ENCODE results near the gene PCSK5.

DNA sequence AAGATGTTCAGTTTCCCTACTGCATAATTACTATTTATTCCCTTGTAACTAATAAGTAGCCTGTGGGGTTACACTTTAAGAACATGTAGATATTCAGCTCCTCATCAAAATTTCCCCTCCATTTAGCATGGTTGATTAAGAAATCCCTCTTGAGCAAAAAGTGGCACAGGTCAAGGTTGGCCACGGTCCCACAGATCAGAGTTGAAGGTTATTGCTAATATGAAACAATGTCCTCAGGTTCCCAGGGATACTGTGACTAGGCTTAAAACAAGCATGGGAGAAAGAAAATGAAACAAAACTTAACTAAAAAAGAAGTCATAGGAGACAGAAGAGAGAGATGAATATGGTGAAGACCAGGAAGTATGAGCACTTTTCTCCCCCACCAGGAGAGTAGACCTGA lies 439.6 kb downstream of the PCSK5 start:
- TF ChIP-seq SUZ12 (IDR thresholded peaks at IDR 0.05; ENCODE audit: extremely low read depth, insufficient read depth, insufficient read length) = no peak
- no peak for TF ChIP-seq ZNF274 (IDR thresholded peaks at IDR 0.05; ENCODE audit: low read depth, low read length)
- no peak for TF ChIP-seq YY1 (IDR thresholded peaks at IDR 0.05; ENCODE audit: insufficient read depth, insufficient read length)
